ENCODE measurements around the gene IQGAP3.

DNA sequence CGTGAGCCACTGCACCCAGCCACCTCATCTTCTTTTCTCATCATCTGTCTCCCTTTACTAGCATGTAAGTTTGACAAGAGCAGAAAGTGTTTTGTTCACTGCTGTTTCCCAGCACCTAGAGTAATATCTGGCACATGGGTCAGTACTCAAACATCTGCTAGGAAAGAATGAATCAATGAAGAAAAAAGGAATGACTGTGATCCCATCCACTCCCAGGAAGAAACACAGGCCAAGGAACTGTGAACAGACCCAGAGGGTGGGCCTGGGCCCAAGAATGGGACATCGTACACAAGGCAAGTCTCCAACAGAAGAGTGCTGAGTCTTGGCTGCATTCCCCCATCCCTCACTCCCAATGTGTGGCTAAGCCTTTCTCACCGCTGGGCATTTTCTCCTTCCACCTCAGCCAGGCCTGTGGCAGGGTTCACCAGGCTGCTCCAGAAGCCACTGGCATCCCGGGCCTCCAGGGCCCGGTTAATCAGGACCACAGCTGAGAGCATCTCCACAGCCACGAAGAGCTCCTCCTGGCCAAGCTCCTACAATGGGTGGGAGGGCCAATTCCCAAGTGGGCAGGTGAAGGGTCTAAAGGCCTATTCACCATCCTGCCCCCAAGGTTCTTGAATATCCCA lies 18.4 kb downstream of the IQGAP3 start:
- TF ChIP-seq, protein P1, sequence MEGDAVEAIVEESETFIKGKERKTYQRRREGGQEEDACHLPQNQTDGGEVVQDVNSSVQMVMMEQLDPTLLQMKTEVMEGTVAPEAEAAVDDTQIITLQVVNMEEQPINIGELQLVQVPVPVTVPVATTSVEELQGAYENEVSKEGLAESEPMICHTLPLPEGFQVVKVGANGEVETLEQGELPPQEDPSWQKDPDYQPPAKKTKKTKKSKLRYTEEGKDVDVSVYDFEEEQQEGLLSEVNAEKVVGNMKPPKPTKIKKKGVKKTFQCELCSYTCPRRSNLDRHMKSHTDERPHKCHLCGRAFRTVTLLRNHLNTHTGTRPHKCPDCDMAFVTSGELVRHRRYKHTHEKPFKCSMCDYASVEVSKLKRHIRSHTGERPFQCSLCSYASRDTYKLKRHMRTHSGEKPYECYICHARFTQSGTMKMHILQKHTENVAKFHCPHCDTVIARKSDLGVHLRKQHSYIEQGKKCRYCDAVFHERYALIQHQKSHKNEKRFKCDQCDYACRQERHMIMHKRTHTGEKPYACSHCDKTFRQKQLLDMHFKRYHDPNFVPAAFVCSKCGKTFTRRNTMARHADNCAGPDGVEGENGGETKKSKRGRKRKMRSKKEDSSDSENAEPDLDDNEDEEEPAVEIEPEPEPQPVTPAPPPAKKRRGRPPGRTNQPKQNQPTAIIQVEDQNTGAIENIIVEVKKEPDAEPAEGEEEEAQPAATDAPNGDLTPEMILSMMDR (IDR thresholded peaks at IDR 0.05), result no peak
- no peak for TF ChIP-seq POLR2AphosphoS5 (IDR thresholded peaks at IDR 0.05; ENCODE audit: low read depth, low read length)
- no peak for TF ChIP-seq RXRA (IDR thresholded peaks at IDR 0.05; ENCODE audit: borderline replicate concordance, low read depth)
- TF ChIP-seq CHD2 (IDR thresholded peaks at IDR 0.05; ENCODE audit: low read length, partially characterized antibody), result no peak
- TF ChIP-seq MXI1 (IDR thresholded peaks at IDR 0.05; ENCODE audit: low read depth, low read length), result no peak
- TF ChIP-seq, protein P2, sequence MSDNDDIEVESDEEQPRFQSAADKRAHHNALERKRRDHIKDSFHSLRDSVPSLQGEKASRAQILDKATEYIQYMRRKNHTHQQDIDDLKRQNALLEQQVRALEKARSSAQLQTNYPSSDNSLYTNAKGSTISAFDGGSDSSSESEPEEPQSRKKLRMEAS (IDR thresholded peaks at IDR 0.05; ENCODE audit: low read depth), result no peak
- no peak for TF ChIP-seq MEF2A (IDR thresholded peaks at IDR 0.05; ENCODE audit: borderline replicate concordance, low read depth)
- TF ChIP-seq, protein P3, sequence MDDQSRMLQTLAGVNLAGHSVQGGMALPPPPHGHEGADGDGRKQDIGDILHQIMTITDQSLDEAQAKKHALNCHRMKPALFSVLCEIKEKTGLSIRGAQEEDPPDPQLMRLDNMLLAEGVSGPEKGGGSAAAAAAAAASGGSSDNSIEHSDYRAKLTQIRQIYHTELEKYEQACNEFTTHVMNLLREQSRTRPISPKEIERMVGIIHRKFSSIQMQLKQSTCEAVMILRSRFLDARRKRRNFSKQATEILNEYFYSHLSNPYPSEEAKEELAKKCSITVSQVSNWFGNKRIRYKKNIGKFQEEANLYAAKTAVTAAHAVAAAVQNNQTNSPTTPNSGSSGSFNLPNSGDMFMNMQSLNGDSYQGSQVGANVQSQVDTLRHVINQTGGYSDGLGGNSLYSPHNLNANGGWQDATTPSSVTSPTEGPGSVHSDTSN (IDR thresholded peaks at IDR 0.05), result no peak
- TF ChIP-seq RAD21 (IDR thresholded peaks at IDR 0.05; ENCODE audit: low read length), result no peak
